ENCODE results near the gene PCDHAC1.
"Not testable (repeated sequence)": the region's sequence is repeated elsewhere in the genome, so short reads cannot be mapped to it uniquely, and the experiment has no call there.

Gene PCDHAC1, protein sequence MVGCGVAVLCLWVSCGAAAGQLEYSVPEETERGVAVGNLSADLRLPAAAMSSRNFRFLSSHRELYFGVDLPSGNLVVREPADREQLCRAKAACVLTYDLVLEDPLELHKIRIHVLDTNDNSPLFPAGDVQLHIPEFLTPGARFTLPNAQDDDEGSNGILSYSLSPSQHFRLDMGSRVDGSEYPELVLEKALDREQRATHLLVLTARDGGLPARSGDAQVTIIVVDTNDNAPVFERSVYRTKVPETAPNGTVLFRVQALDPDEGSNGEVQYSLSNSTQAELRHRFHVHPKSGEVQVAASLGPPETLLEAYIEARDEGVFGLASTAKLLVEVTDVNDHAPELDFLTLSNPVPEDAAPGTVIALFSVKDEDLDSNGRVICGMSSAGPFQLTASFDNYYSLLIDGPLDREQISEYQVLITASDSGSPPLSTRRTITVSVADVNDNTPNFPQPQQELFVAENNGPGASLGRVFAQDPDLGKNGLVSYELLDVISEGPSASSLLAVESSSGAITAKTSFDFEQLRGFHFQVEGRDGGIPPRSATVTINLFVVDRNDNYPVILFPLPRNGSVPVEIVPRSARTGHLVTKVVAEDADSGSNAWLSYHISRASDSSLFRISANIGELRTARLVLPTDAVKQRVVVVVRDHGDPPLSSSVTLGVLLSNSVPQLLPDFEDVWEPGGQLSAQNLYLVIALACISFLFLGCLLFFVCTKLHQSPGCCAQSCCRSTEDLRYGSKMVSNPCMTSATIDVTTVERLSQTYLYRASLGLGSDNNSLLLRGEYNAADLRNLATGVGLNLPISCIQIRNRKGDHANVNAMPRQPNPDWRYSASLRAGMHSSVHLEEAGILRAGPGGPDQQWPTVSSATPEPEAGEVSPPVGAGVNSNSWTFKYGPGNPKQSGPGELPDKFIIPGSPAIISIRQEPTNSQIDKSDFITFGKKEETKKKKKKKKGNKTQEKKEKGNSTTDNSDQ

DNA sequence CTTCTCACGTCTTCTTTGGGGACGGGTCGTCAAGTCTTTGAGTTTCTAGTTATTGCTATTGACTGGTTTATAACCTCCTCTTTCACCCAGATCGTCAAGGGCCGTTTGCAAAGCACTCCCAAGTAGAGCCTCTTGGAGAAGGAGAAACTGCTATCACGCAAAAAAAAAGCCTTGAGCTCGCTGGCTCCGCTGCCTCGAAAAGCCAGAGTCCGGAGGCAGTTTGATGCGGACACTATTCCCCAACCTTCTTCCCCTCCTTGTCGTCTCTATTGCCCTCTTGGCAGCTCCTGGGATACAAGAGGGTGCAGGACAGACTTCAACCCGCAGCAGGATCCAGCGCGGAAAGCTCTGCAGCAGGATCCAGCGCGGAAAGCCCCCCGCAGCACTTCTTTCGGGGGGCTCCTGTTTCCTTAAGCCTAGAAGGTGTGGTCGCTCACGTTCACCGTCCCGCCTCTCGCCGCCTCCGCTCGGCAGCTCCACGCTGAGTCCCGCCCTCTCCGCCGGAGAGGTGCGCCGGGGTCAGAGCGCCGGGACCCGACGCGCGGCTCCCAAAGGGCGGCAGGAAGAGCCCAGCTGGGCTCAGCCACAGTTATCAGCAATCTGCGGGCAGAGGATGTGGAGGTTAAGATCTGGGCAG, at the start of gene PCDHAC1:
Gene PCDHAC1 (plus strand): TSS at position 494 of the 637 bp plus-strand sequence. CDS start 594 bp downstream, outside the sequence.
- DNase-seq: no peak

DNA sequence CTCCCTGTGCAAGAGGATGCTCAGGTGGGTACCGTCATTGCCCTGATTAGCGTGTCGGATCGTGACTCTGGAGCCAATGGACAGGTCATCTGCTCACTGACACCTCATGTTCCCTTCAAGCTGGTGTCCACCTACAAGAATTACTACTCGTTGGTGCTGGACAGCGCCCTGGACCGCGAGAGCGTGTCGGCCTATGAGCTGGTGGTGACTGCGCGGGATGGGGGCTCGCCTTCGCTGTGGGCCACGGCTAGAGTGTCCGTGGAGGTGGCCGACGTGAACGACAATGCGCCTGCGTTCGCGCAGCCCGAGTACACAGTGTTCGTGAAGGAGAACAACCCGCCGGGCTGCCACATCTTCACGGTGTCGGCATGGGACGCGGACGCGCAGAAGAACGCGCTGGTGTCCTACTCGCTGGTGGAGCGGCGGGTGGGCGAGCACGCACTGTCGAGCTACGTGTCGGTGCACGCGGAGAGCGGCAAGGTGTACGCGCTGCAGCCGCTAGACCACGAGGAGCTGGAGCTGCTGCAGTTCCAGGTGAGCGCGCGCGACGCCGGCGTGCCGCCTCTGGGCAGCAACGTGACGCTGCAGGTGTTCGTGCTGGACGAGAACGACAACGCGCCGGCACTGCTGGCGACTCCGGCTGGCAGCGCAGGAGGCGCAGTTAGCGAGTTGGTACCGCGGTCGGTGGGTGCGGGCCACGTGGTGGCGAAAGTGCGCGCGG, 49.4 kb upstream of the PCDHAC1 start:
- DNase-seq: not testable (repeated sequence)

DNA sequence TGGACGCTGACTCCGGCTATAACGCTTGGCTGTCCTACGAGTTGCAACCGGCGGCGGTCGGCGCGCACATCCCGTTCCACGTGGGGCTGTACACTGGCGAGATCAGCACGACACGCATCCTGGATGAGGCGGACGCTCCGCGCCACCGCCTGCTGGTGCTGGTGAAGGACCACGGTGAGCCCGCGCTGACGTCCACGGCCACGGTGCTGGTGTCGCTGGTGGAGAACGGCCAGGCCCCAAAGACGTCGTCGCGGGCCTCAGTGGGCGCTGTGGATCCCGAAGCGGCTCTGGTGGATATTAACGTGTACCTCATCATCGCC, 48.9 kb upstream of the PCDHAC1 start:
- no peak for DNase-seq

DNA sequence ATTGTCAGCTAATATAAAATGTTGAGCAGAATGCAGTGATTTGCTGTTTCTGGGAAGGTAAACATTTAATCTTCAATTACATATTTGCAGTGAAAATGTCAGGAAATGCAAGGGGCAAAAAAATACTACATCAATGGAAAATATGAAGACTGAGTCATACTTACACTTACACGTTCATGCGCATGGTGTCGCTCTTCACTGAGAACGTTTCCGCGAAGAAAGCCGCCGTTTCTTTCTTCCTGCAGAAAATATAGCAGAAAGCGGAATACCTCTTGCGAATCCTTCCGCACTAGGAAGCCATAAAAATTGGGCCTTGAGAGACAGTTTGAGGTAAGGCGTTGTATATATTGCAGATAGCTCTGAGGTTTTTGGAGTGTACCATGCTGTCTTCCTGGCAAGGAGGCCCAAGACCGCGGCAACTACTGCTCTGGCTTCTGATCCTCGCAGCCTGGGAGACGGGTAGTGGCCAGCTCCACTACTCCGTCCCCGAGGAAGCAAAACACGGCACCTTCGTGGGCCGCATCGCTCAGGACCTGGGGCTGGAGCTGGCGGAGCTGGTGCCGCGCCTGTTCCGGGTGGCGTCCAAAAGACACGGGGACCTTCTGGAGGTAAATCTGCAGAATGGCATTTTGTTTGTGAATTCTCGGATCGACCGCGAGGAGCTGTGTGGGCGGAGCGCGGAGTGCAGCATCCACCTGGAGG, 44.1 kb upstream of the PCDHAC1 start, which contains the start of gene PCDHA13:
Gene PCDHA13 (plus strand): TSS at position 236 of the 702 bp plus-strand sequence. CDS start 145 bp downstream, at position 381.
- DNase-seq: no peak

DNA sequence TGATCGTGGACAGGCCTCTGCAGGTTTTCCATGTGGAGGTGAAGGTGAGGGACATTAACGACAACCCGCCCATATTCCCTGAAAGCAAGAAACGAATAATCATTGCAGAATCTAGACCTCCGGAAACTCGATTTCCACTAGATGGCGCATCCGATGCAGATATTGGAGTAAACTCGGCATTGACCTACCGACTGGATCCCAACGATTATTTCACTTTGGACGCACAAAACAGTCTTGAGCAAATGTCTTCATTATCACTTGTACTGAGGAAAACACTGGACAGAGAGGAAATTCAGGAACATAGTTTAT, 43.6 kb upstream of the PCDHAC1 start:
- DNase-seq: no peak

DNA sequence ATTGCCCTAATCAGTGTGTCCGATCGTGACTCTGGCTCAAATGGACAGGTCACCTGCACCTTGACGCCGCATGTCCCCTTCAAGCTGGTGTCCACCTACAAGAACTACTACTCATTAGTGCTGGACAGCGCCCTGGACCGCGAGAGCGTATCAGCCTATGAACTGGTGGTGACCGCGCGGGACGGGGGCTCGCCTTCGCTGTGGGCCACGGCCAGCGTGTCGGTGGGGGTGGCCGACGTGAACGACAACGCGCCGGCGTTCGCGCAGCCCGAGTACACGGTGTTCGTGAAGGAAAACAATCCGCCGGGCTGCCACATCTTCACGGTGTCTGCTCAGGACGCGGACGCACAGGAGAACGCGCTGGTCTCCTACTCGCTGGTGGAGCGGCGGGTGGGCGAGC, 42.7 kb upstream of the PCDHAC1 start:
- DNase-seq: no peak

DNA sequence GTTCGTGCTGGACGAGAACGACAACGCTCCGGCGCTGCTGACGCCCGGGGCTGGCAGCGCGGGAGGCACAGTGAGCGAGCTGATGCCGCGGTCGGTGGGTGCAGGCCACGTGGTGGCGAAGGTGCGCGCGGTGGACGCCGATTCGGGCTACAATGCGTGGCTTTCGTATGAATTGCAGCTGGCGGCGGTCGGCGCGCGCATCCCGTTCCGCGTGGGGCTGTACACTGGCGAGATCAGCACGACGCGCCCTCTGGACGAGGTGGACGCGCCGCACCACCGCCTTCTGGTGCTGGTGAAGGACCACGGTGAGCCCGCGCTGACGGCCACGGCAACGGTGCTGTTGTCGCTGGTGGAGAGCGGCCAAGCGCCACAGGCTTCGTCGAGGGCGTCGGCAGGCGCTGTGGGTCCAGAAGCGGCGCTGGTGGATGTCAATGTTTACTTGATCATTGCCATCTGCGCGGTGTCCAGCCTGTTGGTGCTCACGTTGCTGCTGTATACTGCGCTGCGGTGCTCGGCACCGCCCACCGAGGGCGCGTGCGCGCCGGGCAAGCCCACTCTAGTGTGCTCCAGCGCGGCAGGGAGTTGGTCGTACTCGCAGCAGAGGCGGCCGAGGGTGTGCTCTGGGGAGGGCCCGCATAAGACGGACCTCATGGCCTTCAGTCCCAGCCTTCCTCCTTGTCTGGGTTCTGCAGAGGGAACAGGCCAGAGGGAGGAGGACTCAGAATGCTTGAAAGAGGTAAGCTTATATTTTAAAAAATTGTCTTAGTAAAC, 42.0 kb upstream of the PCDHAC1 start:
- DNase-seq: no peak

DNA sequence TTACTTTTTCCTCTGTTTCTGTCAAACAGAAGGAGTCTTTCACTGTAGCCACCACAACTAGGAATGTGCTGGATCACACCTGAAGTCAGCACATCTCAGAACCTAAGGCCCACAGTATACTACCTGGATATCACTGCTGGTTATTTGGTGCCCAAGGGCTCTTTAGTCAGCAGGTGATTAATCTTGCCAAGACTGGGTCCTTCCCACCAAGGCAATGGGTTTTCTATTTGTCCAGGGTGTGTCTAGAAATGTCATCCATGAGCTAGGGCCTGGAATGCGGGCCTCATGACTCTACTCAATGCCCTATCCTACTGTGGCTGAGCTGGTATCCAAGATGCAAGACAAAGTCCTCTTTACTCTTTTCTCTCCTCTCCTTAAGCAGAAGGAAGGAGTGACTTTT, 9.8 kb upstream of the PCDHAC1 start:
- DNase-seq: no peak

DNA sequence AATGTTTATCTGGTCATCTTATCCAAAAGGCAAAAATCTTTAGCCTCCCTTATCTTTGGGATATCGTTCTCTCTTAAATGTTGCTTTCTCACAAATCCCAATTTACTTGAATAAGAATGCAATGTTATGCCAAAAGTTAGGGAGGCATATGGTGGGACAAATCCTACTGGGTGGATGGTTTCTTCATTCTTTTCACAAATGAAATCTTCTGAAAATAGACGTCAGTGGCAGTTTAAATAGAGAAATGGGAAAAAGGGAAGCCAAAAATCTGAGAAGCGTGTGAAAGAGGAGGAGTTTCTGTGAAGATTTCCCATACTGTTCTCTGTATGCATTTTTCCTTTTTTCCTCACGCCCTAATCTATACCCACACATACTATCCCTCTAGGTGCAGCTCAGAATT, 2.5 kb upstream of the PCDHAC1 start:
- no peak for DNase-seq

DNA sequence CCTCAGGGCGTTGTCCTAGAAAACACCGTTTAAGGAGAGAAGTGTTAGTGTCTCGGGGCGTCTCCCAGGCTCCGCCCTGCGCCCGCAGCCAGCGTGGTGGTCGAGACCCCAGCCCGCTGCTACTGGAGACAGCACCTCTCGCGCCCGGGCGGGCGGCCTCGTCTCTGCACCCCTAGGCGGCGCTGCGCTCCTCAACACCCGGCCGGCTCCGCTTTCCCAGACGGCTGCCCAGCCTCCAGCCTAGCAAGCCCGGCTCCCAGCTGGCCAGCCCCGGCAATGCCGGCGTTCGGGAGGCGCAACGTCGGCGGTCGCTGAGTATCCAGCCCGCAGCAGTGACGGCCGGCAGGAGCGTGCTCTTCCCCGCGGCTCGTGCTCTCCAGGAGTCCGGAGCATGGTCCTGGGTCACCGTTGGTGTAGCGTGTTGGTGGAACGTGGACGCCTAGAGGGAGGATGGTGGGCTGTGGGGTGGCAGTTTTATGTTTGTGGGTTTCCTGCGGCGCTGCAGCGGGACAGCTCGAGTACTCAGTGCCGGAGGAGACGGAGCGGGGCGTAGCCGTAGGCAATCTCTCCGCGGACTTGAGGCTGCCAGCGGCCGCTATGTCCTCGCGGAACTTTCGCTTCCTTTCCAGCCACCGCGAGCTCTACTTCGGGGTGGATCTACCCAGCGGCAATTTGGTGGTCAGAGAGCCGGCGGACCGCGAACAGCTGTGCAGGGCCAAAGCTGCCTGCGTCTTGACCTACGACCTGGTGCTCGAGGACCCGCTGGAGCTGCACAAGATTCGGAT, 536 bp downstream of the PCDHAC1 start:
- DNase-seq: no peak

DNA sequence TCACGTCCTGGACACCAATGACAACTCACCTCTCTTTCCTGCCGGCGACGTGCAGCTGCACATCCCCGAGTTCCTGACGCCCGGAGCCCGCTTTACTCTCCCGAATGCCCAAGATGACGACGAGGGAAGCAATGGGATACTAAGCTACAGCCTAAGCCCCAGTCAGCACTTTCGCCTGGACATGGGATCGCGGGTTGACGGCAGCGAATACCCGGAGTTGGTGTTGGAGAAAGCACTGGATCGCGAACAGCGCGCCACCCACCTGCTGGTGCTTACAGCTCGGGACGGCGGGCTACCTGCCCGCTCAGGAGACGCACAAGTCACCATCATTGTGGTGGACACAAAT, 1.1 kb downstream of the PCDHAC1 start:
- DNase-seq: no peak

DNA sequence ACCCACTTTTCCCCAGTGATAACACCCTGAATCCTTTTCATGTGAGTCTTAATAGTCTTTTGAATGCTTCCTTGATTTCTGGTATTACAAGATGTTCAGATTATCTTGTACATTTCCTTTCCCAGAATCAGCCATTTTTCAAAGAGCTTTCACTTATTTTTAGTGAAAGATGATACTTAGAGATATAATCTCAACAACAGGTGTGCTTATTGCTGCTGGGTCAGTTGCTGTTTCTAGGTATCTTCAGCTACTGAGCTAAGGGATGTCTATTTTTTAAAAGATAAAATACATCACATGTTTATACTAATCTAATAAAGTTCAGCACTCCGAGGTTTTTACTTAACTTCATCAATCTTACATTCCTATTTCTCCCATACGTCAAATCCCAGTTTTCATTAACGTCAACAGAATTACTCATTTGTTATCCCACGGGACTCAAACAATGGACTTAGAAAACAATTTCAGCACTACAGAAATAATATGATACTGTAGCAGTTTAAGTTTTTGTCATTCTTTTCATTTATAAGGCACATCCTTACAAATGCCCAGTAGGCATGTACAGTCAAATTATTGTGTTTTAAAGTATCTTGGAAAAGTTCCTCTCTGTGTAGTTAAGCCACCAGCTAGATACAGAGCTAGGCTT, 9.0 kb downstream of the PCDHAC1 start:
- no peak for DNase-seq

DNA sequence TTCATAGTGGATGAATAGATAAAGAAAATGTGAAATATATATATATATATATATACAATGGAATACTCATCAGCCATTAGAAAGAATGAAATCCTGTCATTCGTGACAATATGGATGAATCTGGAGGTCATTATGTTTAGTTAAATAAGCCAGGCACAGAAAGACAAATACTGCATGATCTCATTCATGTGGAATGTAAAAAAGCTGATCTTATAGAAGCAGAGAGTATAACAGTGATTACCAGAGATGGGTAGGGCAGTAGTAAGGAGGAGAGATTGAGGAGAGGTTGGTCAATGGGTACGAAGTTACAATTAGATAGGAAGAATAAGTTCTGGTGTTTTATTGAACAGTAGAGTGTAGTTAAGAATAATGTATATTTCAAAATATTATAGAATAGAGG, 20.5 kb downstream of the PCDHAC1 start:
- DNase-seq: no peak

DNA sequence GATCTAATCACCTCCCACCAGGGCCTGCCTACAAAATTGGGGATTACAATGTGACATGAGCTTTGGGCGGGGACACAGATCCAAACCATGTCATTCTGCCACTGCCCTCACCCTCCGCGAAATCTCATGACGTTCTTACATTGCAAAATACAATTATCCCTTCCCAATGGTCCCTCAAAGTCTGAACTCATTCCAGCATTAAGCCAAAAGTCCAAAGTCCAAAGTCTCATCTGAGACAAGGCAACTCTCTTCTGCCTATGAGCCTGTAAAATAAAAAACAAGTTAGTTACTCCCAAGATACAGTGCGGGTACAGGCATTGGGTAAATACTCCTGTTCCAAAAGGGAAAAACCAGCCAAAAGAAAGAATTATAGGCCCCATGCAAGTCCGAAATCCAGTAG, 25.5 kb downstream of the PCDHAC1 start:
- no peak for DNase-seq

DNA sequence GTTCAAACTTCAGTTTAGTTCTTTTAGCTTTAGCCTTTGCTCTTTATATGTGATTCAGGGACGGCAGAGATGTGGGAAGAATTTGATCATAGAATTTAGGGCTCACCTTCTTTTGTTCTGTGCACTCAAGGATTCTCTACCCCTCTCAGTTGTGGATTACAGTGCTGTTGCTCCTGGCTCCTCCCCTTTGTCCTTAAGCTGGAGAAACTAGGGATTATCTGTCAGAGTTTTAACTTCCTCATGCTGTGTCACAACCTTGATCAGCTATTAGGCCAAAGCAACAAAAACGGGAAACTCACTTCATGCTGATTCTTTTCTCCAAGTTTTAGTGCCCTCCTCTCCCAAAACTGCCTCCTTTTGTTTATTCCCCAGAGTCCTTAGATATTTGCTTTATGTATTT, 27.1 kb downstream of the PCDHAC1 start:
- no peak for DNase-seq

DNA sequence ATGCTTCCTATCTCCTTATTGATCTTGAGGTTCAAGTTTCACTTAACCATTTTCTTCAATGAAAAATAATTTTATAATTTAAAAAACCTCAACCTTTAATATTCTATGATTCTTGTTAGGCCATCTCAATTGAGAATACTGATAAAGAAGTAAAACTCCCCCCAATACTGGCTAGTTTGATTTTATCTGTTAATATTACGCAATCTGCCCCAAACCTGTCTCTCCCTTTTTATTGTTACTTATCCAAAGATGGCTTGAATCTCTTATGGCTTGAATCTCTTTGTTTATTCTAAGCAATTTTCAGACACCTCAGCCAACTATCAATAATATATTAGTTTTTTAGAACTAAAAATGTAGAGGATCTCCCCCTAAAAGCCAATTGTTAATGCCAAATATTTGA, 36.1 kb downstream of the PCDHAC1 start:
- DNase-seq: no peak

DNA sequence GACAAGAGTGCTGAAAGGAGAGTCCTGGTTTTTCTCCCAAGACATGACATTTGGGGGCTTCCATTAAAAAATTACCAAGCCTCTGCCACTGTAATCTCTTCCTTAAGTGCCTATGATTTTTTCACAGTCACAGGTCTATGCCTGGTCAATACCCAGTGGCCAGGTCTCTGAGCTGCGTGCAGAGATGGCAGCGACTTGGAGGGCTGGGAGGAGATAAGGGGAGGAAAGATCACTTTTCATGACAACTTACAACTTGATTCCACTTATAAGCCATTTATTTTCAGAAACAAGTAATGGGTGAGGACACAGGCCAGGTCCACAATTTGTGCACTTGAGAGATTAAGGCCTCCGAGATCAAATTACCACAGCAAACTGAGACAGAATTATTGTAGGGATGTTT, 38.3 kb downstream of the PCDHAC1 start:
- no peak for DNase-seq

DNA sequence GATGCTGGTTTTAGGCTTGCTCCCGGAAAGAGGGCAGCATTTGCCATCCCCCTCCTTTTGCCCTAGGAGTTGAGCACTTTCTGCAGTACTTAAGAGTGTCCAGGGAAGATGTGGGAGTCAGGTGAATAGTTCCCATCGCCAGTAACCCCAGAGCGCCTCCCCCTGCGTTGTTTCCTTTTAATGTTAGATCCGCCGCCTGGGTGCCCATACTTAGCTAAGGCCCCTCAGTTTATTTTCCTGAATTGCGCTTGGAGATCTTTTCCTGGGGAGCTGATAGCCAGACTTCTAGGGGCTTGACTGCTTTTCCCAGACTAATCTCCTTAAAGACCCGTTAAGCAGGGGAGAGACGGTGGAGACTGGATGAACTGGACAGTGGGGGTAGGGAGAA, 39.8 kb downstream of the PCDHAC1 start:
- no peak for DNase-seq

DNA sequence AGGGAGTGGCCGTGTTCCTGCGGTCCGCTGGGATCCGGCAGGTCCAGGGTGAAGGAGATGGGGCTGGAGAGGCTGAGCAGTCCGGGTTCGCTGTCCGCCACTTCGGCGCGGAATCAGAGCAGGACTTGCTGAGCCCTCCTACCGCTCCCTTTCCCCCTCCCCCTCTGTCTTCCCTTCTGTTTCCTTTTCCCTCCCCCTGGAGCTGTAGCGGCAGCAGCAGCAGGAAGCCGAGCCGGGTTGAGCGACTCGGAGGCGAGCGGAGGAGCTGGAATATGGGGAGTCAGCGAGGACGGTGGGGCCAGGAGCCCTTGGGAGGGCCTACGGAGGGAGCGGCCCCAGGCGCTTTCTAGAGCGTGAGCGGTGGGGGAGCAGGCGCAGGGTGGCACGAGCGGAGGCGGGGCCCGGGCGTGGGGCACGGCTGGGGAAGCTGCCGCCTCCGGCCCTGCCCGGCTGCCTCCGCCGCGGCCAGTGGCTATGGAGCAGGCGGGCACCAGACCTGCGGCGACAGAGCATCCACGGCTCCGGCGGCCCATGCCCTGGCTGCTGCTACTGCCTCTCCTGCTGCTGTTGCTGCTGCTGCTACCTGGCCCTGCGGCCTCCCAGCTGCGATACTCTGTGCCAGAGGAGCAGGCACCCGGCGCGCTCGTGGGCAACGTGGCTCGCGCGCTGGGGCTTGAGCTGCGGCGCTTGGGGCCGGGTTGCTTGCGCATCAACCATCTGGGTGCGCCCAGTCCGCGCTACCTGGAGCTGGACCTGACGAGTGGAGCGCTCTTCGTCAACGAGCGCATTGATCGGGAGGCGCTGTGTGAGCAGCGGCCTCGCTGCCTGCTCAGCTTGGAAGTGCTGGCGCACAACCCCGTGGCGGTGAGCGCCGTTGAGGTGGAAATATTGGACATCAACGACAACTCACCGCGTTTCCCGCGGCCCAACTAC, 40.5 kb downstream of the PCDHAC1 start, which contains the start of gene PCDHAC2:
Gene PCDHAC2 (plus strand): TSS at position 184 of the 933 bp plus-strand sequence. CDS start 291 bp downstream, at position 475.
- DNase-seq: no peak
